OCI-LY3 (cell line): Measurements from ENCODE around the gene POLR2B.

ENCODE experiments used
- H2AFZ ChIP-seq: fragments of 200-600, 300-600 bp; shearing (Covaris generic); 2 replicates; pipeline ENCODE4 v1.6.0; 2014; ENCODE audit warnings: antibody characterized with exemption, low read depth, low read length
- H3K27ac ChIP-seq: fragments of 200-600, 300-600 bp; sonication (generic); 2 replicates; pipeline ENCODE4 v1.5.1; 2014; ENCODE audit warnings: mild to moderate bottlenecking, low read length, moderate library complexity, mixed read lengths
- H3K27me3 ChIP-seq: fragments of 200-600, 300-600 bp; sonication (generic); 2 replicates; pipeline ENCODE4 v1.6.1; 2014; ENCODE audit warnings: low read depth, low read length, mixed read lengths
- H3K36me3 ChIP-seq: fragments of 200-600, 300-600 bp; sonication (generic); replicated peaks from 2 replicates; pipeline ENCODE3; 2014; ENCODE audit warnings: low read depth, low read length, mixed read lengths
- H3K4me1 ChIP-seq: fragments of 300-600, 200-600 bp; sonication (generic); 2 replicates; pipeline ENCODE4 v1.6.1; 2014; ENCODE audit warnings: low read length, mixed read lengths
- H3K4me2 ChIP-seq: fragments of 200-600, 300-600 bp; sonication (generic); 2 replicates; pipeline ENCODE4 v1.6.1; 2014; ENCODE audit warnings: low read length, mixed read lengths
- H3K4me3 ChIP-seq: fragments of 300-600, 200-600 bp; sonication (generic); 2 replicates; pipeline ENCODE4 v1.5.1; 2014; ENCODE audit warnings: antibody characterized with exemption, mild to moderate bottlenecking, low read length, moderate library complexity
- H3K79me2 ChIP-seq: fragments of 300-600, 200-600 bp; shearing (Covaris generic); 2 replicates; pipeline ENCODE4 v1.6.1; 2014; ENCODE audit warnings: mild to moderate bottlenecking, low read length, mixed read lengths
- H3K9ac ChIP-seq: fragments of 300-600, 200-600 bp; shearing (Covaris generic); 2 replicates; pipeline ENCODE4 v1.6.0; 2014; ENCODE audit warnings: mild to moderate bottlenecking, low read length, moderate library complexity
- H3K9me3 ChIP-seq: fragments of 200-600, 300-600 bp; shearing (Covaris generic); 2 replicates; pipeline ENCODE4 v1.6.1; 2014; ENCODE audit warnings: low read length, mixed read lengths; ENCODE audit not compliant: insufficient read depth
- H4K20me1 ChIP-seq: fragments of 200-600, 300-600 bp; sonication (generic); 2 replicates; pipeline ENCODE4 v1.6.1; 2016; ENCODE audit warnings: low read length, mixed read lengths; ENCODE audit not compliant: insufficient read depth
- EZH2phosphoT487 ChIP-seq: fragments of 200-600 bp; shearing (Covaris generic); IDR thresholded peaks from 2 replicates; pipeline ENCODE4 v1.6.1; 2018; ENCODE audit warnings: antibody characterized with exemption, mixed run types, low read depth
- TF ChIP-seq, protein P1 (sequence below): fragments of 200-600, 300-600 bp; sonication (generic); IDR thresholded peaks from 2 replicates; pipeline ENCODE4 v1.5.1; 2014; ENCODE audit warnings: antibody characterized with exemption, low read length, low read depth

Gene POLR2B

DNA sequence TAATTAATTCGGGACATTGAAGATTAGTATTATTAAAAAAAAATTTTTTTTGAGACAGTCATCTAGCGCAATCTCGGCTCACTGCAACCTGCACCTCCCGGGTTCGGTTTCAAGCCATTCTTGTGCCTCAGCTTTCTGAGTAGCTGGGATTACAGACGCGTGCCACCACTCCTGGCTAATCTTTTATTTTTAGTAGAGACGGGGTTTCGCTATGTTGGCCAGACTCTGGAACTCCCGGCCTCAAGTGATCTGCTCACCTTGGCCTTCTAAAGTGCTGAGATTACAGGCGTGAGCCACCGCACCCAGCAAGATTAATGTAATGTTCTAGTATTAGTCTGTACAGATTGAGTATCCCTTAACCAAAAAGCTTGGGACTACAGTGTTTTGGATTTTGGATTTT lies 38.3 kb upstream of the POLR2B start:
- H3K79me2 ChIP-seq, result no peaks in the 10 kb centered on the region
- TF ChIP-seq, protein P1, sequence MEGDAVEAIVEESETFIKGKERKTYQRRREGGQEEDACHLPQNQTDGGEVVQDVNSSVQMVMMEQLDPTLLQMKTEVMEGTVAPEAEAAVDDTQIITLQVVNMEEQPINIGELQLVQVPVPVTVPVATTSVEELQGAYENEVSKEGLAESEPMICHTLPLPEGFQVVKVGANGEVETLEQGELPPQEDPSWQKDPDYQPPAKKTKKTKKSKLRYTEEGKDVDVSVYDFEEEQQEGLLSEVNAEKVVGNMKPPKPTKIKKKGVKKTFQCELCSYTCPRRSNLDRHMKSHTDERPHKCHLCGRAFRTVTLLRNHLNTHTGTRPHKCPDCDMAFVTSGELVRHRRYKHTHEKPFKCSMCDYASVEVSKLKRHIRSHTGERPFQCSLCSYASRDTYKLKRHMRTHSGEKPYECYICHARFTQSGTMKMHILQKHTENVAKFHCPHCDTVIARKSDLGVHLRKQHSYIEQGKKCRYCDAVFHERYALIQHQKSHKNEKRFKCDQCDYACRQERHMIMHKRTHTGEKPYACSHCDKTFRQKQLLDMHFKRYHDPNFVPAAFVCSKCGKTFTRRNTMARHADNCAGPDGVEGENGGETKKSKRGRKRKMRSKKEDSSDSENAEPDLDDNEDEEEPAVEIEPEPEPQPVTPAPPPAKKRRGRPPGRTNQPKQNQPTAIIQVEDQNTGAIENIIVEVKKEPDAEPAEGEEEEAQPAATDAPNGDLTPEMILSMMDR, result no peak
- no peak for TF ChIP-seq EZH2phosphoT487
- no peaks in the 10 kb centered on the region for H3K9me3 ChIP-seq
- no peaks in the 10 kb centered on the region; the same call in 1 of the 2 replicates for H4K20me1 ChIP-seq
- H3K27me3 ChIP-seq, result no peaks in the 10 kb centered on the region
- peaks cover 10% of the 10 kb centered on the region for H3K36me3 ChIP-seq
- H3K9ac ChIP-seq, result no peak overlapping the region
- no peak overlapping the region for H3K4me3 ChIP-seq
- no peak overlapping the region for H3K4me2 ChIP-seq
- H3K27ac ChIP-seq, result no peak overlapping the region
- H2AFZ ChIP-seq, result no peak overlapping the region
- H3K4me1 ChIP-seq, result no peaks in the 10 kb centered on the region

DNA sequence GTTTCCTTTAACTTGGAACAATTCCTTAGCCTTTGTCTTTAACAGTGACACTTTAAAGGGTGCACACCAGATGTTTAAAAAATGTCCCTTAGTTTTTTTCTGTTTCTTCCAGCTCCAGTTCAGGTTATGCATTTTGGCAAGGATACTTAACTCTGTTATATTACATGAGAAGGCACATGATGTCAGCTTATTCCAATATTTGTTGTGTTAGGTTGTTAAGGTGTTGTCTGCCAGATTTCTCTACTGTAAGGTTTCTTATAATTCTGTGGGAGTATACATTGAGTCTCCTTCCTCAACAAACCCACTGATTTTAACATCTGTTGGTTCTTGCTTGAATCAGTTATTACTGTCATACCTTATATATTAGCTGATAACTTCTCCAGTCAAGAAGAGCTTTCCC lies 37.7 kb upstream of the POLR2B start:
- Histone ChIP-seq H3K36me3 (peaks cover 10% of the 10 kb centered on the region), H3K4me1 (no peaks in the 10 kb centered on the region), H3K79me2 (no peaks in the 10 kb centered on the region), H3K27me3 (no peaks in the 10 kb centered on the region), H3K9ac (no peak overlapping the region), H3K4me2 (no peak overlapping the region), H3K4me3 (no peak overlapping the region), H3K9me3 (no peaks in the 10 kb centered on the region), H2AFZ (no peak overlapping the region), H3K27ac (no peak overlapping the region), H4K20me1 (no peaks in the 10 kb centered on the region; the same call in 1 of the 2 replicates)
- TF ChIP-seq, protein P1, result no peak
- no peak for TF ChIP-seq EZH2phosphoT487

DNA sequence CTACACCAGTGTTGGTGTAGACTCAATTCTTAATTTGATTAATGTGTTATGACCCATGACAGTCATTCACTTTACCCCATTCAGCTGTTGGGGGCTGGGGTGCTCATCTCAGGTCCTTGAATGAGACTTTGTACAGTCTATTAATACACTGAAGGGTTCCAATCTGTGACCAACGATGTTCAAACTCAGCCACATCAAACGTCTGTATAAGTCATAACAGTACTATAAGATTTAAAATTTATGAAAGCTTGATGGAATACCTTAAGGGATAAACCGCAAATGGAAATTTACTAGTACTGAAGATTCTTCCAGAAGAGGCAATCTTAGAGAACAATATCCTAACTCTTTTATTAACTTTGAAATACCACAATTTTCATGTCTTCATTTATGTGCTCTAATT lies 37.3 kb upstream of the POLR2B start:
- no peak overlapping the region for H3K27ac ChIP-seq
- H3K36me3 ChIP-seq, result peaks cover 10% of the 10 kb centered on the region
- TF ChIP-seq, protein P1, result no peak
- TF ChIP-seq EZH2phosphoT487, result no peak
- H3K4me1 ChIP-seq, result no peaks in the 10 kb centered on the region
- H3K4me2 ChIP-seq, result no peak overlapping the region
- H3K4me3 ChIP-seq, result no peak overlapping the region
- no peak overlapping the region for H3K9ac ChIP-seq
- H4K20me1 ChIP-seq, result no peaks in the 10 kb centered on the region; the same call in 1 of the 2 replicates
- H3K9me3 ChIP-seq, result no peaks in the 10 kb centered on the region
- H3K79me2 ChIP-seq, result no peaks in the 10 kb centered on the region
- no peak overlapping the region for H2AFZ ChIP-seq
- H3K27me3 ChIP-seq, result no peaks in the 10 kb centered on the region

- no peak overlapping the region for H3K4me3 ChIP-seq
- no peaks in the 10 kb centered on the region for H3K36me3 ChIP-seq
- no peaks in the 10 kb centered on the region for H3K79me2 ChIP-seq
- H3K9me3 ChIP-seq, result no peaks in the 10 kb centered on the region
- H3K9ac ChIP-seq, result no peak overlapping the region
- no peaks in the 10 kb centered on the region for H3K4me1 ChIP-seq
- TF ChIP-seq, protein P1, result no peak
- TF ChIP-seq EZH2phosphoT487, result no peak
- no peak overlapping the region for H3K27ac ChIP-seq
- H4K20me1 ChIP-seq, result no peaks in the 10 kb centered on the region
- H2AFZ ChIP-seq, result no peak overlapping the region
- no peaks in the 10 kb centered on the region for H3K27me3 ChIP-seq
- H3K4me2 ChIP-seq, result no peak overlapping the region
These were observed 24.8 kb upstream of the POLR2B start for GRCh38 chr4:56953680-56954520.
